GM19240 (cell line): ENCODE data around the gene ANGEL1.

Source experiments
- DNase-seq: peaks from one replicate; pipeline ENCODE4 v3.0.0; 2011; ENCODE audit warnings: low spot score; ENCODE audit not compliant: insufficient read length

Gene ANGEL1

GRCh38 chr14:76826122-76826521 lies 13.4 kb upstream of the ANGEL1 start, which contains the start of gene LRRC74A:
LRRC74A (plus strand) TSS chr14:76826408; CDS start chr14:76826698, 290 bp downstream.
- DNase-seq, result no peak

GRCh38 chr14:76820700-76821099 lies 8.0 kb upstream of the ANGEL1 start:
- DNase-seq, result no peak

- no peak for DNase-seq
These were observed 2.3 kb upstream of the ANGEL1 start for GRCh38 chr14:76814726-76815645.

- DNase-seq, result no peak
These were observed 625 bp downstream of the ANGEL1 start for GRCh38 chr14:76812093-76812421.

GRCh38 chr14:76811561-76811960 lies 1.1 kb downstream of the ANGEL1 start:
- DNase-seq, result no peak

GRCh38 chr14:76810953-76811400 lies 1.7 kb downstream of the ANGEL1 start:
- DNase-seq, result no peak

GRCh38 chr14:76810525-76810924 lies 2.2 kb downstream of the ANGEL1 start:
- DNase-seq, result no peak

GRCh38 chr14:76808990-76809389 lies 3.7 kb downstream of the ANGEL1 start:
- no peak for DNase-seq

- no peak for DNase-seq
These were observed 4.7 kb downstream of the ANGEL1 start for GRCh38 chr14:76808011-76808410.

- no peak for DNase-seq
These were observed 6.2 kb downstream of the ANGEL1 start for GRCh38 chr14:76806446-76806845.

- no peak for DNase-seq
These were observed 18.7 kb downstream of the ANGEL1 start for GRCh38 chr14:76793956-76794355.

- DNase-seq, result no peak
These were observed 19.4 kb downstream of the ANGEL1 start for GRCh38 chr14:76793324-76793723.

- DNase-seq, result no peak
These were observed 20.3 kb downstream of the ANGEL1 start for GRCh38 chr14:76792422-76792821.

GRCh38 chr14:76786601-76787000 lies 26.1 kb downstream of the ANGEL1 start:
- no peak for DNase-seq

- DNase-seq, result peak; percentile 82
These were observed 27.8 kb downstream of the ANGEL1 start for GRCh38 chr14:76784881-76785280.

- DNase-seq, result no peak
These were observed 28.3 kb downstream of the ANGEL1 start for GRCh38 chr14:76784266-76784874.

GRCh38 chr14:76782885-76783566 lies 29.7 kb downstream of the ANGEL1 start:
- no peak for DNase-seq

GRCh38 chr14:76782115-76782884 lies 30.4 kb downstream of the ANGEL1 start:
- DNase-seq, result no peak

GRCh38 chr14:76781648-76782051 lies 31.0 kb downstream of the ANGEL1 start:
- DNase-seq, result no peak

- no peak for DNase-seq
These were observed 31.6 kb downstream of the ANGEL1 start for GRCh38 chr14:76780875-76781647.

GRCh38 chr14:76780360-76780759 lies 32.3 kb downstream of the ANGEL1 start:
- no peak for DNase-seq
